Measurements from ENCODE around the gene CORO6. TPM values are rescaled to one million over a fixed set of nuclear protein-coding genes. Genes with fewer than 3 reads are reported as not detected.

The CORO6 gene
- total and polyA plus RNA-seq, 2 of the 13 experiments (the other 11 are each of a cell fraction or from before 2014, with no cell fraction given), result 0.42 to 0.82 TPM

GRCh38 chr17:29591737-29592608 lies 30.7 kb downstream of the CORO6 start (continued):
- TF ChIP-seq SRSF9 (IDR thresholded peaks at IDR 0.05; ENCODE audit: borderline replicate concordance, insufficient read depth, low read depth, low read length, poor library complexity, severe bottlenecking) (no peak), ZMAT5 (CRISPR knock-in tag; IDR thresholded peaks at IDR 0.05; ENCODE audit: borderline replicate concordance, low read depth) (no peak), ATAD3A (CRISPR knock-in tag; IDR thresholded peaks at IDR 0.05) (no peak), ZBTB44 (CRISPR knock-in tag; IDR thresholded peaks at IDR 0.05) (peak; percentile 53; the same call in 1 of the 2 replicates), KLF16 (CRISPR knock-in tag; IDR thresholded peaks at IDR 0.05) (0 out of 4 replicates have a peak, but pooled peaks of 1 of the 2 experiments have one; percentile 79), GLMP (CRISPR knock-in tag; IDR thresholded peaks at IDR 0.05; ENCODE audit: borderline replicate concordance) (no peak), HNRNPH1 (optimal IDR thresholded peaks at IDR 0.05; ENCODE audit: low read depth, low read length) (no peak), PAXIP1 (CRISPR knock-in tag; conservative IDR thresholded peaks at IDR 0.05) (peak; percentile 43), ZFY (CRISPR knock-in tag; IDR thresholded peaks at IDR 0.05) (no peak), ZNF589 (CRISPR knock-in tag; conservative IDR thresholded peaks at IDR 0.05) (no peak), PRMT3 (CRISPR knock-in tag; IDR thresholded peaks at IDR 0.05; ENCODE audit: borderline replicate concordance, low read depth) (peak; percentile 57; the same call in 1 of the 2 replicates), IRX3 (CRISPR knock-in tag; IDR thresholded peaks at IDR 0.05; ENCODE audit: borderline replicate concordance, low read depth) (no peak), MLLT10 (CRISPR knock-in tag; IDR thresholded peaks at IDR 0.05) (no peak), HDAC1 (CRISPR knock-in tag; IDR thresholded peaks at IDR 0.05) (peak; percentile 82), DMAP1 (CRISPR knock-in tag; IDR thresholded peaks at IDR 0.05) (peak; percentile 62), KMT2A (CRISPR knock-in tag; IDR thresholded peaks at IDR 0.05) (no peak), HNRNPUL1 (IDR thresholded peaks at IDR 0.05; ENCODE audit: low read depth, low read length) (no peak), ETV6 (CRISPR knock-in tag; conservative IDR thresholded peaks at IDR 0.05) (no peak; the same call in 1 of the 2 replicates), BRF2 (CRISPR knock-in tag; IDR thresholded peaks at IDR 0.05) (no peak), ATF5 (CRISPR knock-in tag; IDR thresholded peaks at IDR 0.05; ENCODE audit: low read depth) (no peak)
